Caco-2 (cell line): ENCODE measurements around the gene ATXN10. TPM values are rescaled to one million over a fixed set of nuclear protein-coding genes. Genes with fewer than 3 reads are reported as not detected.

Experiments used
- BruUV-seq: library from RNA; stranded (reverse); fragments of 400-500 nt; replicated peaks from 2 replicates; lab custom pipeline; 2021; lab: Mats Ljungman, UMichigan
- CTCF ChIA-PET: fragments of 300-600 bp; sonication (Branson Sonifier 250); formaldehyde crosslinking; loops from one replicate; lab custom pipeline; 2022; ENCODE audit warnings: antibody characterized with exemption; lab: Charles Lee
- POLR2A ChIA-PET: fragments of 300-600 bp; sonication (Branson Sonifier 250); formaldehyde crosslinking; loops from one replicate; lab custom pipeline; 2022; ENCODE audit warnings: antibody characterized with exemption; lab: Charles Lee
- DNase-seq, 2 experiments: peaks; one replicate each; pipeline versions ENCODE4 v3.0.0 to v3.0.0-alpha.2; 2020 to 2022
- H3K27me3 ChIP-seq: replicated peaks from 2 replicates; pipeline ENCODE4 v1.6.0; 2011; ENCODE audit warnings: low read length; ENCODE audit not compliant: control insufficient read depth, insufficient read depth
- H3K36me3 ChIP-seq: 2 replicates; pipeline ENCODE4 v1.5.1; 2011; ENCODE audit warnings: low read length; ENCODE audit not compliant: control insufficient read depth, insufficient read depth
- H3K4me1 ChIP-seq: fragments of 250-450 bp; sonication (Bioruptor Pico); 2 replicates; pipeline ENCODE4 v1.5.1; 2020; ENCODE audit warnings: mild to moderate bottlenecking
- H3K4me3 ChIP-seq: 2 replicates; pipeline ENCODE4 v1.5.1; 2011; ENCODE audit warnings: low read depth, mild to moderate bottlenecking, control low read depth, low read length
- H3K9me3 ChIP-seq: fragments of 250-450 bp; sonication (Bioruptor Pico); 2 replicates; pipeline ENCODE4 v1.5.1; 2020; ENCODE audit warnings: mild to moderate bottlenecking, moderate library complexity
- H3K27ac Mint-ChIP-seq: one replicate; pipeline ENCODE4 v1.8.0; 2022; ENCODE audit warnings: mixed read lengths; ENCODE audit not compliant: unreplicated experiment
- H3K27me3 Mint-ChIP-seq: one replicate; pipeline ENCODE4 v1.8.0; 2022; ENCODE audit warnings: mixed read lengths; ENCODE audit not compliant: insufficient read depth, unreplicated experiment
- H3K36me3 Mint-ChIP-seq: one replicate; pipeline ENCODE4 v1.8.0; 2022; ENCODE audit warnings: mild to moderate bottlenecking, mixed read lengths; ENCODE audit not compliant: insufficient read depth, unreplicated experiment
- H3K4me1 Mint-ChIP-seq: one replicate; pipeline ENCODE4 v1.8.0; 2022; ENCODE audit warnings: low read depth, mixed read lengths; ENCODE audit not compliant: unreplicated experiment
- H3K4me3 Mint-ChIP-seq: one replicate; pipeline ENCODE4 v1.8.0; 2022; ENCODE audit warnings: mild to moderate bottlenecking, moderate library complexity, mixed read lengths; ENCODE audit not compliant: unreplicated experiment
- H3K9me3 Mint-ChIP-seq: one replicate; pipeline ENCODE4 v1.8.0; 2022; ENCODE audit warnings: mixed read lengths; ENCODE audit not compliant: unreplicated experiment
- CTCF ChIP-seq, 2 experiments: fragments of 200-600 bp in 1 of 2; IDR thresholded peaks; 1 replicate in 1 of 2; 2 replicates in 1 of 2; pipeline versions ENCODE4 v1.5.1 to v1.8.0; 2011 to 2022; ENCODE audit warnings: antibody characterized with exemption in 1 of 2, control low read depth in 1 of 2, inconsistent platforms in 1 of 2, low read depth in 1 of 2, low read length in 1 of 2, mild to moderate bottlenecking in 1 of 2, moderate library complexity in 1 of 2; ENCODE audit not compliant: insufficient read depth in 1 of 2, severe bottlenecking in 1 of 2, unreplicated experiment in 1 of 2
- intact Hi-C: fragments of 100-400 bp; cut with micrococcal nuclease; formaldehyde crosslinking; loops from one replicate; pipeline ENCODE4 v1.10.0; 2022; ENCODE audit not compliant: unreplicated experiment
- total RNA-seq: library from RNA; stranded (reverse); gene quantifications from 2 replicates; pipeline ENCODE4 v1.2.3, GENCODE V29; 2022

Gene ATXN10
- total RNA-seq, 1 experiment from 2014 or later, result 155 TPM

DNA sequence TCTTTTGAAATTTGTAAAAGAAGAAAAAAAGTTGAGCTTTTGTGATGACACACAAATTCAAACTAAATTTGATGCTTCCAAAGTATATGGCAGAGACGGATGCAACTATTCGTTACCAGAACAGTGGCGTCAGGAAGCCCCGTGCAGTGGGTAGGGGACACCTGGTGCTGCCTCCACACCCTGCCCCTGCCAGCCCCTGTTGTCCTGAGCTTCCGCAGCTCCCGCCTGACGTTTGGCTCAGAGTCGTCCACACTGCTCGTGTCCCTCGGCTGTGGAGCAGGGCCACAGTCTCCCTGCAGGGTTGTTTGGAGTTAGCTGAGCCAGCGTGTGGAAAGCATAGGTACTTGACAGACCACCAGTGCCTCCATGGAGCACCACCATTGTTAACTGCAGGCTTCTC lies 86.3 kb downstream of the ATXN10 start:
- POLR2A ChIA-PET, result no interaction called here
- Mint-ChIP-seq H3K36me3 (peaks cover 18% of the 10 kb centered on the region), H3K4me1 (peaks cover 15% of the 10 kb centered on the region), H3K27me3 (no peaks in the 10 kb centered on the region), H3K4me3 (no peak overlapping the region), H3K27ac (no peak overlapping the region), H3K9me3 (no peaks in the 10 kb centered on the region)
- no peak overlapping the region for H3K4me3 ChIP-seq
- intact Hi-C loops, result no loop called here
- CTCF ChIA-PET, result interaction anchor here (0.8 kb wide), 1 partner anchor 180 kb away, joined by 3 read pairs; no protein-coding TSS in a partner anchor
- no peaks in the 10 kb centered on the region for H3K4me1 ChIP-seq
- no peak for DNase-seq
- BruUV-seq, result no TSS peak
- H3K9me3 ChIP-seq, result no peaks in the 10 kb centered on the region
- peaks cover 2% of the 10 kb centered on the region; the same call in 1 of the 2 replicates for H3K36me3 ChIP-seq
- TF ChIP-seq CTCF (IDR thresholded peaks at IDR 0.05; ENCODE audit: insufficient read depth in 1 of 2, low read depth in 1 of 2, low read length in 1 of 2, severe bottlenecking in 1 of 2, unreplicated experiment in 1 of 2), result no peak
- H3K27me3 ChIP-seq, result no peaks in the 10 kb centered on the region

GRCh38 chr22:45758603-45759002 lies 87.0 kb downstream of the ATXN10 start:
- no peak overlapping the region for H3K4me3 ChIP-seq
- H3K9me3 Mint-ChIP-seq, result no peaks in the 10 kb centered on the region
- intact Hi-C loops, result no loop called here
- ChIA-PET CTCF (interaction anchor here (0.8 kb wide), 1 partner anchor 180 kb away, joined by 3 read pairs; no protein-coding TSS in a partner anchor), POLR2A (no interaction called here)
- no peak for TF ChIP-seq CTCF (IDR thresholded peaks at IDR 0.05; ENCODE audit: insufficient read depth in 1 of 2, low read depth in 1 of 2, low read length in 1 of 2, severe bottlenecking in 1 of 2, unreplicated experiment in 1 of 2)
- no peaks in the 10 kb centered on the region for H3K4me1 ChIP-seq
- peaks cover 2% of the 10 kb centered on the region; the same call in 1 of the 2 replicates for H3K36me3 ChIP-seq
- H3K36me3 Mint-ChIP-seq, result peaks cover 15% of the 10 kb centered on the region
- BruUV-seq, result no TSS peak
- H3K27me3 Mint-ChIP-seq, result no peaks in the 10 kb centered on the region
- H3K4me1 Mint-ChIP-seq, result peaks cover 21% of the 10 kb centered on the region
- no peak for DNase-seq
- no peaks in the 10 kb centered on the region for H3K27me3 ChIP-seq
- no peak overlapping the region for H3K27ac Mint-ChIP-seq
- H3K9me3 ChIP-seq, result no peaks in the 10 kb centered on the region
- no peak overlapping the region for H3K4me3 Mint-ChIP-seq

DNA sequence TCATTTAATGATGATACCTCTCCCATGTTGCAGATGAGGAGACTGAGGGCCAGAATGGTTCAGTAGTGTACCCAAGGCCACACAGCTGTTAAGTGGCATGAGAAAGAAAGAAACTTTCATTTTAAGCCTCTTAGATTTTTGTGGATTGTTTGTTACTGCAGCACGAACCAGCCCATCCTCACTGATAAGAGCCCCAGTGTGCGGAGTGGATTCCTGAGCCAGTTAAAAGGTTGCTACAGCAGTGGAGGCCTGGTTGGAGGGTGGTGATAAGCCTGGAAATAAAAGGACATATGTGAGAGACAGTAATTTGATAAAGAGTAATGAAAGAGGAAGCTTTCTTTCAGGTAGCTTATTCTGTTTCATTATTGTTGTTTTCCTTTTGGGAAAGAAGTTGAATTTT lies 89.0 kb downstream of the ATXN10 start:
- Histone ChIP-seq H3K4me3 (no peak overlapping the region), H3K27me3 (no peaks in the 10 kb centered on the region), H3K36me3 (peaks cover 2% of the 10 kb centered on the region; the same call in 1 of the 2 replicates), H3K9me3 (no peaks in the 10 kb centered on the region), H3K4me1 (no peaks in the 10 kb centered on the region)
- Mint-ChIP-seq H3K27ac (no peak overlapping the region), H3K4me1 (peaks cover 30% of the 10 kb centered on the region), H3K36me3 (peaks cover 15% of the 10 kb centered on the region), H3K9me3 (no peaks in the 10 kb centered on the region), H3K27me3 (no peaks in the 10 kb centered on the region), H3K4me3 (no peak overlapping the region)
- no peak for DNase-seq
- intact Hi-C loops, result no loop called here
- no peak for TF ChIP-seq CTCF (IDR thresholded peaks at IDR 0.05; ENCODE audit: insufficient read depth in 1 of 2, low read depth in 1 of 2, low read length in 1 of 2, severe bottlenecking in 1 of 2, unreplicated experiment in 1 of 2)
- CTCF ChIA-PET, result no interaction called here
- no TSS peak for BruUV-seq
- POLR2A ChIA-PET, result no interaction called here
